ENCODE data around the gene ARSA. TPM values are rescaled to one million over a fixed set of nuclear protein-coding genes. Genes with fewer than 3 reads are reported as not detected.

The ARSA gene
- total and polyA plus RNA-seq, 2 experiments from 2014 or later: 8.1 to 8.2 TPM

DNA sequence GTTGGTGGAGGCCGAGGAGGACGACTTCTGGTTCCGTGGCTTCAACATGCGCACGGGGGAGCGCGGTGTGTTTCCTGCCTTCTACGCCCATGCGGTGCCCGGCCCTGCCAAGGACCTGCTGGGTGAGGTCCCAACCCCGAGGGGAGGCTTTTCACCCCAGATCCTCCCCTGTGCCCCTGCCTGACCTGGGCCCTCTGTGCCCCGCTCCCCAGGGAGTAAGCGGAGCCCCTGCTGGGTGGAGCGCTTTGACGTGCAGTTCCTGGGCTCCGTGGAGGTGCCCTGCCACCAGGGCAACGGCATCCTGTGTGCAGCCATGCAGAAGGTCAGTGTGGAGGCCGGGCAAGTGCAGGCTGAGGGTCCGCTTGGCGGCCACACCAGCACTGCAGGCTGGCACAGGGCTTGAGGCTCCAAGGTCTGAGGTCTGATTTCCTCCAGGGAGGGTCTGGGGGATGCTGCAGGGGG lies 22.3 kb downstream of the ARSA start:
- H2AFZ ChIP-seq: no peak overlapping the region
- no peaks in the 10 kb centered on the region for H3K79me2 ChIP-seq (replicated peaks; ENCODE audit: insufficient read depth)
- ATAC-seq: no peak
- Mint-ChIP-seq H3K9me3 (no peaks in the 10 kb centered on the region), H3K27ac (no peak overlapping the region), H3K27me3 (ENCODE audit: insufficient read depth, low read depth, poor library complexity) (peaks cover 61% of the 10 kb centered on the region), H3K36me3 (ENCODE audit: low read depth) (no peaks in the 10 kb centered on the region; the same call in 2 of the 3 replicates), H3K4me3 (no peak overlapping the region), H3K4me1 (peaks cover 12% of the 10 kb centered on the region)
- no peak overlapping the region for H3K4me2 ChIP-seq
- H3K27ac ChIP-seq (ENCODE audit: low read depth): no peak overlapping the region
- no peak overlapping the region for H3K4me3 ChIP-seq
- no peaks in the 10 kb centered on the region for H4K20me1 ChIP-seq (replicated peaks; ENCODE audit: insufficient read depth)
- DNase-seq (ENCODE audit: low spot score): no peak
- no peak for TF ChIP-seq REST (IDR thresholded peaks at IDR 0.05; ENCODE audit: unreplicated experiment)
- no peak for TF ChIP-seq ZNF331 (CRISPR knock-in tag; IDR thresholded peaks at IDR 0.05; ENCODE audit: low read depth)
- TF ChIP-seq, protein P1, sequence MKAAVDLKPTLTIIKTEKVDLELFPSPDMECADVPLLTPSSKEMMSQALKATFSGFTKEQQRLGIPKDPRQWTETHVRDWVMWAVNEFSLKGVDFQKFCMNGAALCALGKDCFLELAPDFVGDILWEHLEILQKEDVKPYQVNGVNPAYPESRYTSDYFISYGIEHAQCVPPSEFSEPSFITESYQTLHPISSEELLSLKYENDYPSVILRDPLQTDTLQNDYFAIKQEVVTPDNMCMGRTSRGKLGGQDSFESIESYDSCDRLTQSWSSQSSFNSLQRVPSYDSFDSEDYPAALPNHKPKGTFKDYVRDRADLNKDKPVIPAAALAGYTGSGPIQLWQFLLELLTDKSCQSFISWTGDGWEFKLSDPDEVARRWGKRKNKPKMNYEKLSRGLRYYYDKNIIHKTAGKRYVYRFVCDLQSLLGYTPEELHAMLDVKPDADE (IDR thresholded peaks at IDR 0.05): no peak
- TF ChIP-seq POLR2AphosphoS5 (IDR thresholded peaks at IDR 0.05; ENCODE audit: low read depth): no peak
- TF ChIP-seq CREB1 (CRISPR knock-in tag; IDR thresholded peaks at IDR 0.05; ENCODE audit: low read depth): no peak
- TF ChIP-seq NANOG (IDR thresholded peaks at IDR 0.05; ENCODE audit: borderline replicate concordance): no peak
- no peak for TF ChIP-seq EZH2 (IDR thresholded peaks at IDR 0.05; ENCODE audit: low read depth, unreplicated experiment)
- H3K4me1 ChIP-seq (ENCODE audit: insufficient read depth): no peaks in the 10 kb centered on the region; the same call in 1 of the 2 replicates
- H3K27me3 ChIP-seq (ENCODE audit: insufficient read depth): peaks cover 60% of the 10 kb centered on the region
- H3K36me3 ChIP-seq (ENCODE audit: insufficient read depth): no peaks in the 10 kb centered on the region
- no peaks in the 10 kb centered on the region for H3K9me2 ChIP-seq (ENCODE audit: insufficient read depth)
- no peaks in the 10 kb centered on the region for H3F3A ChIP-seq (replicated peaks; ENCODE audit: low read depth)

- Mint-ChIP-seq H3K4me1 (peaks cover 12% of the 10 kb centered on the region), H3K36me3 (ENCODE audit: low read depth) (no peaks in the 10 kb centered on the region; the same call in 2 of the 3 replicates), H3K9me3 (no peaks in the 10 kb centered on the region), H3K27ac (no peak overlapping the region), H3K27me3 (ENCODE audit: insufficient read depth, low read depth, poor library complexity) (peaks cover 59% of the 10 kb centered on the region), H3K4me3 (no peak overlapping the region)
- Histone ChIP-seq H4K20me1 (replicated peaks; ENCODE audit: insufficient read depth) (no peaks in the 10 kb centered on the region), H3K9me2 (ENCODE audit: insufficient read depth) (no peaks in the 10 kb centered on the region), H3K79me2 (replicated peaks; ENCODE audit: insufficient read depth) (no peaks in the 10 kb centered on the region), H2AFZ (no peak overlapping the region), H3K27me3 (ENCODE audit: insufficient read depth) (peaks cover 62% of the 10 kb centered on the region), H3K36me3 (ENCODE audit: insufficient read depth) (no peaks in the 10 kb centered on the region), H3K4me1 (ENCODE audit: insufficient read depth) (no peaks in the 10 kb centered on the region; the same call in 1 of the 2 replicates), H3F3A (replicated peaks; ENCODE audit: low read depth) (no peaks in the 10 kb centered on the region), H3K4me2 (no peak overlapping the region), H3K4me3 (no peak overlapping the region), H3K27ac (ENCODE audit: low read depth) (no peak overlapping the region)
- DNase-seq (ENCODE audit: low spot score) (no peak), ATAC-seq (no peak)
- TF ChIP-seq REST (IDR thresholded peaks at IDR 0.05; ENCODE audit: unreplicated experiment) (no peak), NANOG (IDR thresholded peaks at IDR 0.05; ENCODE audit: borderline replicate concordance) (no peak)
Observed at GRCh38 chr22:50605002-50605612, 22.8 kb downstream of the ARSA start.

Measured in GM23338 (cell line).